GM12874 (cell line): ENCODE measurements around the gene PNISR.

ENCODE experiments used
- TF ChIP-seq, protein P1 (sequence below): IDR thresholded peaks from 2 replicates; pipeline ENCODE4 v1.5.1; 2011; ENCODE audit warnings: low read depth, mild to moderate bottlenecking, control low read depth, low read length, moderate library complexity; ENCODE audit not compliant: insufficient read depth

The PNISR gene

DNA sequence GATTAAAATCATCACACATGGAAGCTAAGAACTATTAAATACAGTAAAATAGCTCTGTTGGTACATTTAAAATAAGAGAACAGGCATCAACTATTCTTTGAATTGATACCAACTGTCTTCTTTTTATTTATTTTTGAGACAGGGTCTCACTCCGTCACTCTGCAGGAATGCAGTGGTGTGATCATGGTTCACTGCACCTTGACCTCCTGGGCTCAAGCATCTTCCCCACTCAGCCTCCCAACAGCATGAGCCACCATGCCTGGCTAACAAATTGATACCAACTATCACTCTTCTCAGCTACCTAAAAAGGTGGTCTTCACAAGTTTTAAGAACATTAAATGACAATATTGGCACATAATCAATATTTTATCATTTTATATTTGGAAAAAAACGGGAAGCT is 7.8 kb upstream of the PNISR start:
- TF ChIP-seq, protein P1, sequence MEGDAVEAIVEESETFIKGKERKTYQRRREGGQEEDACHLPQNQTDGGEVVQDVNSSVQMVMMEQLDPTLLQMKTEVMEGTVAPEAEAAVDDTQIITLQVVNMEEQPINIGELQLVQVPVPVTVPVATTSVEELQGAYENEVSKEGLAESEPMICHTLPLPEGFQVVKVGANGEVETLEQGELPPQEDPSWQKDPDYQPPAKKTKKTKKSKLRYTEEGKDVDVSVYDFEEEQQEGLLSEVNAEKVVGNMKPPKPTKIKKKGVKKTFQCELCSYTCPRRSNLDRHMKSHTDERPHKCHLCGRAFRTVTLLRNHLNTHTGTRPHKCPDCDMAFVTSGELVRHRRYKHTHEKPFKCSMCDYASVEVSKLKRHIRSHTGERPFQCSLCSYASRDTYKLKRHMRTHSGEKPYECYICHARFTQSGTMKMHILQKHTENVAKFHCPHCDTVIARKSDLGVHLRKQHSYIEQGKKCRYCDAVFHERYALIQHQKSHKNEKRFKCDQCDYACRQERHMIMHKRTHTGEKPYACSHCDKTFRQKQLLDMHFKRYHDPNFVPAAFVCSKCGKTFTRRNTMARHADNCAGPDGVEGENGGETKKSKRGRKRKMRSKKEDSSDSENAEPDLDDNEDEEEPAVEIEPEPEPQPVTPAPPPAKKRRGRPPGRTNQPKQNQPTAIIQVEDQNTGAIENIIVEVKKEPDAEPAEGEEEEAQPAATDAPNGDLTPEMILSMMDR = no peak

DNA sequence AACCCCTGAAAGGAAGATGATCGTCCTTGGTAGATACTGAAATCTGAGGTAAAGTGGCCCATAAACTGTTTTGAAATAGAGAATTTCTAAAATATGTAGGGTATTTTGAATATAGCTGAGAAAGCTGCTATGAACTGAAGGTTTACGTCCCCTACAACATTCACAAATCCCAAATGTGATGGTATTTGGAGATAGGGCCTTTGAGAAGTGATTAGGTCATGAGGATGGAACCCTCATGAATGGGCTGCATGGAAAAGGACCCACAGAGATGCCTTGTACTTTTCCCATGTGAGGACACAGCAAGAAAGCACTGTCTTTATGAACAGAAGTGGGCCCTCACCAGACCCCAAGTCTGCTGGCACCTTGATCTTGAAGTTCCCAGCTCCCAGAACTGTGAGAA is 6.8 kb upstream of the PNISR start:
- TF ChIP-seq, protein P1 = no peak

DNA sequence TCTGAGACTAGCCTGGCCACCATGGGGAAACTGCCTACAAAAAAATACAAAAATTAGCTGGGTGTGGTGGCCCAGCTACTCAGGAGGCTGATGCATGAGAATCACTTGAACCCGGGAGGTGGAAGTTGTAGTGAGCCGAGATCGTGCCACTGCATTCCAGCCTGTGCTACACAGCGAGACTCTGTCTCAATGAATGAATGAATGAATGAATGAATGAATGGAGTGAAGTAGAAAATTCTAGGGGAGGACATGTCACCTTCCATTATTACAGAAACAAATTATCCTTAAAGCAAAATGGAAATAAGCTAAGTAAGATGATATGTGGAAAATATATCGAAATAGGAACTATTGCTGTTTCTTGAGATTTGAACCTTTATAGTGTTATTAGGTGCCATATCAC is 2.9 kb upstream of the PNISR start:
- TF ChIP-seq, protein P1 = no peak

DNA sequence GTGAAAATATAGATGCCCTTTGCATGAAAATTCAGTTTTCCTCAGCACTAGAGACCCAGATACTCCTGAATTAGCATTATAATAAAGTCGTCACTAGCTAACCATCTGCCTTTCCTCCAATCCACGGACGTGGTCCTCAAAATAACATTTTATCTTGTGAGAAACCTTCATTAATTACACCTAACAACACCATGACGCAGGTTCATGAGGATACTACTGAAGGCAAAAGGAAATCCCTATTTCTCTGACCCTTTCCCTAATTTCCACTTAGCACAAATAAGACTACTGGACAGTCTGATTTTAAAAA is 1.3 kb upstream of the PNISR start:
- TF ChIP-seq, protein P1 = no peak

DNA sequence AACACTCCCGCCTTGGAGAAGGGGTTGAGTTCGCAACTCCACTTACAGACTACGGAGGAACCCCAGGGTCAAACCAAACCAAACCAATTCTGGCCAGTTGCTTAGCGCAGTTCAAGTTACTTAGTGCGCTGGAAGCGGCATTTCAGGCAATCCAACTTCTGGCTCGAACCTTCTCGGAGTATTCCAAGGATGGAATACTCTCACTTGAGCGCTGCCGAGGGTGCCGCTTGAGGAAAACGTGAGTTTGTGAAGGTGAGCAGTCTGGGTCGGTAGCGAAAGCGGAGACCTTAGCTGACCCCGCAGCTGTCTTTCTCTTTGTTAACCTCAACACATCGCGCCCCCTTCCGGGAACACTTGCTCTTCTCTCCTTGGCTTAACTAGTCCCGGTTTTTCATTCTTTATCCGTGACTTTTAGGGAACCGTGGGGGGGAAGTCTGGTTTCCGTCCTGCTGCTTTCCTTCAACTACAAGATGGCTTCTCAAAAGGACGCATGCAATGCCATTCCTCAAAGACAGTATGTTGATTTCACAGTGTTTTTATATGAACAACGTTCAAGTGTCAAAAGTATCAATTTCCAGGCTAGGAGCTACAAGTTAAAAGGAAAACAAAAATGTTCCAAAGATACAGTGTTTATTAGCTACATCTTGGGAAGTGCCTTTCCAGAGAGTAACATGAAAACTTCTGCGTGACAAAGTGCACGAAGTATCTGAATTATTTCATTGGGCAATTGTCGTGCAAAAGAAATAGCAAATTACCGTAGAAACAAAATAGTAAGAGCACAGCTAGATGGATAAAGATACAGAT is 741 bp upstream of the PNISR start:
- TF ChIP-seq, protein P1 = peak; percentile 59

DNA sequence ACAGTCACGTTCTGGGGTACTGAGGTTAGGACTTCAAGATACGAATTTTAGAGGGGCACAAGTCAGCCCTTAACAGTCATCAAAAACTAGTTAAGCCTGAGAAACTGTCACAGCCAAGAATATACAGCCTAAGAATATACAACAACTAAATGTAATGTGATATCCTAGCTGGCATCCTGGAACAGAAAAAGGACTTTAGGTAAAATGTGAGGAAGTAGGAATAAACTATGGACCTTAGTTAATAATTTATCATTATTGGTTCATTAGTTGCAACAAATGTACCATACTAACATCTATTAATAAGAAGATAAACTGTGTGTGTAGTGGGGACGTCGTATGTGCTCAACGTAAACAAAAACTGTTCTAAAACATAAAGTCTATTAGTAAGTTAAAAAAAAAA is 1.1 kb downstream of the PNISR start:
- TF ChIP-seq, protein P1 = no peak

DNA sequence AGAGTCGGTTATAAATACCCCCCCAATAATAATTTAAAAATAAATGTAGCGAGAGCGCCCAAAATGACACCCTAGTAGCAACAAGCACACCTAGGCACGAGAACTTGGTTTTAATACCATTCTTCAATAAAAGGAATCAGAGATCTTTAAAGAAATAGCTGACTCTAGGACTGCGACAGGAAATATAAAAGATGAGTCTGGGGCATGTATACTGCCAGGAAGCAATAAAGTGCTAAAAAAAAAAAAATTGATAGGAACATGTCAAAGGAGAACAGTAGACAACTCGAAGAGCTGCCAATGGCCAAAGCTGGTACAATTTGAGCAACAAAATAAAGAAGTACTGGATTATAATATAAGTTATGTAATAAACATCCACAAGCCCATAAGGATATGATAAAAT is 2.2 kb downstream of the PNISR start:
- TF ChIP-seq, protein P1 = no peak
